Left renal cortex interstitium (tissue), 4 donors: Measurements from ENCODE around the gene GSDME. TPM values are rescaled to one million over a fixed set of nuclear protein-coding genes. Genes with fewer than 3 reads are reported as not detected.
"Not testable (repeated sequence)": the region's sequence is repeated elsewhere in the genome, so short reads cannot be mapped to it uniquely, and the experiment has no call there.

Source experiments
- DNase-seq, 4 donors: peaks; one replicate each; pipeline ENCODE4 v3.0.0-alpha.2; 2013; ENCODE audit warnings: low read depth in 4 of 4, low spot score in 2 of 4, missing footprints in 1 of 4
- polyA plus RNA-seq, 4 donors: library from polyadenylated mRNA; unstranded; fragments of 120-200 nt; gene quantifications; one replicate each; pipeline ENCODE4 v1.2.1, GENCODE V29; 2013; ENCODE audit not compliant: insufficient read length in 4 of 4

The GSDME gene
- polyA plus RNA-seq: 10 to 100 TPM; 13.0 to 17.7 (median 15.0) TPM

DNA sequence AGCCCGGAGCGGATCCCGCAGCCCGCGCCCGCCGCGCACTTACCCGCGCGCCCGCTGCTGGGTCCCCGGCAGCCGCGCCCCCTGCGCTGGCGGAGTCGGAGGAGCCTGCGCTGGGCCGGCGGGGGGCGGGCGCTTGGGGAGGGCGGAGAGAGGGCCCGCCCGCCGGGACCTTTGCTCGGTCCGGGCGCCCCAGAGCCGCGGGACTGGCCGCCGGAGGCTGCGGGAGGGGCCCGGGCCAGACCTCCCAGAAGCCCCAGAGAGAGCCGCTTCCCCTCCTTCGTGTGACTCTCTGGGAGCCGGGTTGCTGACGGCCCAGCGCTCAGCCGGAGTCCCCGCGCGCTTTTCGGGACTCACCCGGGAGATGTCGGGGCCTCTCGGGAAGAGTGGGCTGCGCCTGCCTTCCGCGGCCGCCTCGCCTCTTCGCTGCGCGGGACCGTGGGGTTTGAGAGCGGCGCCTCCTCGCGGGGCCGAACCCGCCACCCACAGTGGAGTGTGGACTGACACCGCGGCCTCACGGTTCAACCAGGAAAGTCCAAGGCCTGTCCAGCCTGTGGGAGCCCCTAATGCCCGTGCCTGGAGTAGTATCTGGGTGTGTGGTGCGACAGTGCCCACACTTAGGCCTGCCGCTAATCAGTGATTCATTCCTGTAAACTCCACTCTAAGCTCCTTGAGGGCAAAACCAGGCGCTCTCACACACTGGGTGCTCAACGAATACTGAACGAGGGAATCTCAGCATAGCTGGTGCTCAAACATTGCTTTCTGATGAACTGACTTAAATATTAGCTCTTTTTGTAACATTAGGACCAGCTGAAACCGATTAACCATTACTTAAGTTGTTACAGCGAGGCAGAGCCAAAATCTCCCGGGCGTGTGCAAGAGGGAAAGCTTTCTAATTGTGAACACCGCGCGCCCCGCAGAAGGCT is at the start of gene GSDME:
GSDME (minus strand) TSS at position 112 of the 923 bp plus-strand sequence. CDS start 7,690 bp downstream, outside the sequence.
- DNase-seq: peak; percentile 15 to 48 (median 23)

DNA sequence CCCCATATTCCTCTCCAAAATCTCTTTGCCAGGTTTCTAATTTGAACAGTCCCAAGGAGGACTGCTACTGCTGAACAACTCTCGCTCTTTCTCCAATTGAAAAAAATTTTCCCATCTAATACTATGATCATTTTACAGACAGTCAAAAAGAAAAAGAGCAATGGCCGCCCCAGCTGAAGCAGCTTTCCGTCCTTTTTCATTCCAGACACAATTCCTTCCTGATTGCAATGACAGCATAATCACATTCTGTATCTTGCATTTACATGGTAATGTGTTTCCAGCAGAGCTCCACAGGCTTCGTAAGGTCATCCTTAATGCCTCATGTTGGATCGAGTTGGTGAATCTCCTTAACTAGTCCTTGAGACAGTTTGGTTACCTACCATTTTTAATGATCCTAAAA is 45.0 kb upstream of the GSDME start:
- no peak for DNase-seq

DNA sequence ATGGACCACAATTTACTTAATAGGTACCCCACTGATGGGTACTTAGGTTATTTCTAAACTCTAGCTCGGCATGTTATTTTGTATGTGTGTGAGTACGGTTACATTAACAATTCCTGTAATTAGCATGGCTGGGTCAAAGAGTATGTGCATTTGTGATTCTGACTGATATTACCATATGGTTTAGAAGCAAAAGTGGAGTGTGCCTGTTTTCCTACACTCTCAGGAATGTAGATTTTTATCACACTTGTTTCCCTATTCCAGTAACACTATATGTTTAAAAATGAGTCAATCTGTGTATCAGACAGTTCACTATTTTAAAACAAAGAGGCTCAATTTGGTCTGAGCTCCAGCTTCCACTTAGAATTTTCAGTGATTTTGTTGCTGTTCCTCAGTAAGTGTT is 44.6 kb upstream of the GSDME start:
- DNase-seq: no peak

DNA sequence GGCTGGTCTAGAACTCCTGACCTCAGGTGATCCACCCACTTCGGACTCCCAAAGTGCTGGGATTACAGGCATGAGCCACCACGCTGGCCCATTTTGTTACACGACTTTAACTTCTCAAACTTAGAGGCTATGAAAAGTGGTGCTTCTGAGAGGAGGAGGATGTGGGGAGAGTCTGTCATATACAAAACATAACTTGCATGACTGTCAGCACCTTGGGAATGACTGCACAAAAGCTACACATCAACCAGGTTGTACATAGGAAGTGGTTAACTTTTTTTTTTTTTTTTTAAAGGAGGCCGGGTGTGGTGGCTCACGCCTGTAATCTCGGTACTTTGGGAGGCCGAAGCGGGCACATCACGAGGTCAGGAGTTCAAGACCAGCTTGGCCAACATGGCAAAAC is 43.4 kb upstream of the GSDME start:
- DNase-seq: no peak

DNA sequence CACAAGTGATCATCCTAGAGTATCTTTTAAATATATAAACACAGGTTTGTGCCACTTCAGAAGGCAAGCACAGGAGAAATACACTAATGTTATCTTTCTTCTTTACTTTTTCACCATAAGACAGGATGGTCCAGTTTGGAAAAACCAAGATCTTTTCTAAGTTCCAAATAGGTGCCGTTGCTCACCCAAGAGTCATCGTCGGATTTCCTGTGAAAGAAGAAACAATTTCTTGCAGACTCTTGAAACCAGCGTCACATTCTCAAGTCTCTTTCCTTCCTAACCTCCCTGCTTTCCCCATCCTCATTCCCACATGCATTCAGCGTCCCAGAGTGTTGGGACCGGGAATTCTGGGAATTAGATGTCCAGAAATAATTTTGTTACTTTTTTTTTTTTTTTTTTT is 42.8 kb upstream of the GSDME start:
- DNase-seq: no peak

DNA sequence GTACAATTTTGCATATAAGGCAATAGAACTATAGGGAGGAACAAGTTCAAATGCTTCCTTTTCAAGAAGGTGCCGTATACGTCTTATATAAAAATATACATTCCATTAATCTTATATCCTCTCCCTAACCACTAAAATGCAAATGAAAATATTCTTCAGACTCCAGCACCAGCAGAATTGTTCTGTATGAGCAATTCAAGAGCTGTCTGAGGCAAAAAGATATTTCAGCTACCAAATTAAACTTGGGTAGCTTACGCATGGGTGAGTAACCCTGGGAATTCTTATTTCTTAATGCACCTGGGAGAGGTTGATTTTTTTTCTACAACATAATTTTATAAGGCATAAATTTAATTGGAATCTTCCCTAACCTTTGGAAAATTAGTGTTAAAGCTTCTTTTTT is 42.2 kb upstream of the GSDME start:
- no peak for DNase-seq

DNA sequence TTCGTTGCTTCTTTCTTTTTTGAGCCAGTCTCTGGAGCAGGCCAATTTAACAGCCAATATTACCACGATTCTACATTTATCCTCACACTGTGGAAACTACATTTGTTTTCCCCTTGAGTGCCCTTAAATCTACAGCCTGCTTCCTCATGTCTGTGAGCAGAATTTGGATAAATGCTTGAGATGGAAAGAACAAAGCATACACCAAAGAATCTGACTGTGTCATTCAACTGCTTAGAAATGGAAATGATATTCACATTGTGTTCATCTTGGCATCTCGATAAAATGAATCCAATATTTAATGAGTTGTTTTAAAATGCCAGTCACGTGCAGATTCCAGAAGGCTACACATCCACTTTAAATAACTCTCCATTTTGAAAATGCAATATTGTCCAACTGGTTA is 41.0 kb upstream of the GSDME start:
- DNase-seq: no peak

DNA sequence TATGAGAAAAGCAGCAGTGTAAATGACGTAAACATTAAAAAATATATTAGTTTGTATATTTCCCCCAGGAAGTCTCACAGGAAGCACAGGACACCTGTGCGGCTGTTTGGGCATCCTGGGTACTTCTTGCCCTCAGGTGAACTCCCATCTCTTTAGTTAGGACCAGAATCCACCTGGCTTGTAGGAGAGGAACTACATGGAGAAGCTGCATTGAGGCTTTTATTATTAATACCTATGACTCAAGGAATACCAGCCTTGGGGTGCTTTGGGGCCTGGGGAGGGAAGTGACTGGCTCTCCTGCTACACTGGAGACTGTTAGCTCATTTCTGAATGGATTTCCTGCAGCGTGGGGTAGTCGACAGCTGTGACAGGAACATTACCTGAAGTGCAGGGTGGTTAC is 40.0 kb upstream of the GSDME start:
- DNase-seq: no peak

DNA sequence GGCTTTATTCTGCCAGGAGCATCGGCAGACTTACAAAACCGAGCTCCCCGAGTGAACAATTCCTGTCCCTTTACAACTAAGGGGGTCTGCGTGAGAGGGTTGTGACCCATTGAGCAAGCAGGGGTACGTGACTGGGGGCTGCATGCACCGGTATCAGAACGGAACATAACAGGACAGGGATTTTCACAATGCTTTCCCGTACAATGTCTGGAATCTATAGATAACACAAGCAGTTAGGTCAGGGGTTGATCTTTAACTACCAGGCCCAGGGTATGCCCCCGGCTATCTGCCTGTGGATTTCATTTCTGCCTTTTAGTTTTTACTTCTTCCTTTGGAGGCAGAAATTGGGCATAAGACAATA is 38.1 kb upstream of the GSDME start:
- no peak for DNase-seq

DNA sequence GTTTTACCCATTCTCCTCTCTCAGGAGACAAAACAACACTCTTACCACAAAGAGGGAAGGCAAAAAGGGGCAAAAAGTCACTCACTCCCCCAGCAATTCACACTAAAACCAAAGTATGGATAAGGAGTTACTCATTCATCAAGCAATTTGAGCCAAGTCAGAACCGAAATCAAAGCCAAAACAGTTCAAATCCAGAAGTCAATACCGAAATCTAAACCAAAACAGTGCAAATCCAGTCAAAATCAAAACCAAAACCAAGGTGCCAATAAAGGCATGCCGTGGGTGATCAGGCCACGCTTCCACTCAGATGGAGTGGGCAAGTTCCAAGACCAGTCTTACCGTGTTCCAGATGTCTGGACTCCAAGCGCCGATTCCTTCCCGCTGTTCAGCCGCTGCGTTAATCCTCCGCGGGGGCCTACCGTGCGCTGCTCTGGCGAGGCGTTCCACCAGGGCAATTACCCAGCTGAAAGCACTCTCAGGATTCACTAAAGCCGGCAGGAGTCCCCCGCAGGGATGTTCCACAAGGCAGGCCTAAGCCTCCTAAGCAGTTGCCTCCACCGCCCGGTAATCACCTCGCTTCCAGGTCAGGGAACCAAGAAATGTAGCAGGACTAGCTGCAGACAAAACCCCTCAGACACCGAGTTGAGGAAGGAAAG is 37.6 kb upstream of the GSDME start:
- DNase-seq: not testable (repeated sequence)

DNA sequence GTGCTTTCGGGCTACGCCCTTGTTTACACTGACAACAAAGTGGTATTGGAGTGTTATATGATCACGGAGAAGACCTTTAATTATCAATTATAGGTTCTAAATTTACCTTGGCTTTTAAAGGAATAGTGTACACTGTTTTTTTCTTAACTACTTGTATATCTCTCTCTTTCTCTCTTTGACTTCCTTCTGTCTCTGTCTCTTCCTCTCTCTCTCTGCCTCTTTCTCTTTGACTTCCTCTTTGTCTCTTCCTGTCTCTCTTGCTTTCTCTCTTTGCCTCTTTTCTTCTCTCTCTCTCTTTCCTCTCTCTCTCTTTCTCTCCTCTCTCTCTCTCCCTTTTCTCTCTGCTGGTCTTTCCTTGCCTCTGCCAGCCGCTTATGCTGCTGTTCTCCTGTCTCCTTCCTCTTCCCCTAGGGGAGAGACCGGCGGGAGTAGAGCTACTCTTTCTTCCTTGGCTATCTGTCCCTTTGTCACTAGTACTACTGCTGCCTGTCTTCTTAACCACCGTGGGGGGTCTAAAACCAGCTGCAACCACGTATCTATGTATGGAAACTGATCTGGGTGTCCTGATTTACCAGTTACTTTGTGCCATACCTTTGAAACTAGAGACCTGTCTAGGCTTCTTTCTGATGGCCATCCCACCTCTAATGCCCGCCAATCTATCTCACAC is 36.9 kb upstream of the GSDME start:
- DNase-seq: no peak

DNA sequence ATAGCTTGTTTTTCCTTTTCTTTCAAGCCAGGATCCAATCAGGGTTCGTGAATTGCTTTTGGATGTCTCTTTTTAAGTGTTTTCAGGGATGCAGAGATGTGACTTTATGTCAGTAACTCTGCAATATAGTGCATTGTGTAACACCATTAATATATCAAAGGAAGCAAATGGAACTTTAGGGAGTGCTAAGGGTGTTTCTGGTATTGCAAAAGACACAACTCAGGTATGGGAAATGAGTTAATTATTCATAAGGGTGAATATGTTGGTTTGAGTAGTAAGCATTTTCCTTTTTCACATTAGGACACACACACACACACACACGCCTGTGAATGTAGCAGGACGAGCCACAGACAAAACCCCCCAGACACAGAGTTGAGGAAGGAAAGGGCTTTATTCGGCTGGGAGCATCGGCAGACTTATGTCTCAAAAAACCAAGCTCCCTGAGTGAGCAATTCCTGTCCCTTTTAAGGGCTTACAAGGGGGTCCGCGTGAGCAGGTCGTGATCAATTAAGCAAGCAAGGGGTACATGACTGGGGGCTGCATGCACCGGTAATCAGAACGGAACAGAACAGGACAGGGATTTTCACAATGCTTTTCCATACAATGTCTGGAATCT is 31.8 kb upstream of the GSDME start:
- DNase-seq: no peak

DNA sequence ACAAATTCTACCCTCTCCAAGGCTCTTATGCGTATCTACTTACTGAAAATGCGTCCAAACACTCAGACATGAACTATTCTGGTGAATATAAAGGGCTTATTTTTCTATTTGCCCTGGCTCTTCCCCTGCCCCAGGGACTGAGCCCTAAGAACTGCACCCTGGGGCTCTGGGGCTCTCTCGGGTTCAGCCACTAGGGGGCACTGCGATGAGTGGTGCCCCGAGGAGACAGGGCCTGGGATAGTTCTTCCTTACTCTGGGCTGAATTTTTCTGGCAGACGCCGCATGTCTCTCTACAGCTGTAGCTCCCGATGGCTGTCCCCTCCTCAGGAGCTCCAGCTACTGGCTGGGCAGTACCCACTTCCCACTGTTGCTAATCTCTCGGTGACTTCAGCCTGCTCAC is 30.8 kb upstream of the GSDME start:
- no peak for DNase-seq

DNA sequence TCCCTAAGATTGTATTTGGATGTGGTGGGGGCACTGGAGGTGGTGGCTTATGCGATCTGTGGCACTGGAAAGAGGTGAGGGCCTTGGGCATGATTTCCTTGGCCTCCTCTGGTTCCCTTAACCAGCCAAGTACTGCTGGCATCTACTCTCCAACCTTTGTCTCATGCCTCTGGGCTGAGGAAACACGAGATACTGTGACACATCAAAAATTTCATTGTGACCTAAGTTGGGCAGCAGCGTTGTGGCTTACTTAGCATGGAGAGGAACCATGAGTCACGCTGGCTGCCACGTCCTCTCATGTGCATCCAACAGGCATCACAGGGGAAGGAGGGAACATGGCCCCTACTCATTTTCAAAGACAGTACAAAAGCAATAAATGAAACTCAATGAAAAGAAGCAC is 29.7 kb upstream of the GSDME start:
- DNase-seq: no peak

DNA sequence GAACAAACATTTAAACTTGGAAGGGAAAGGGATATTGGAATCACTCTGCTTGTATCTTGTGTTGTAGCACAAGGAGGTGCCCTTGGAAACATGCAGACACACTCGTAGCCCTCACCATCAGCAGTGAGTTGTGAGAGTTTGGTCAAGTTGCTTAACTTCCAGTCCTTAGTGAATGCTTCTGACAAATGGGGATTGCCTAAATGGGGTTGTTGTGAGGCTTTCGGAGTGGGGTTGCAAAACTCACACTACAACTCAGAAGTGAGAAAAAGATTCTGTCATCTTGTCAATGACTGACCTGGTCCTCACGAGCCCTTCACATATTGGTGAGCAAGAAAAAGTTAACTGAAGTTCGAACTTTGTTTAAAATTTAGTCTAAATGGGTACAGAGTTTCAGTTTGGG is 29.0 kb upstream of the GSDME start:
- DNase-seq: no peak

DNA sequence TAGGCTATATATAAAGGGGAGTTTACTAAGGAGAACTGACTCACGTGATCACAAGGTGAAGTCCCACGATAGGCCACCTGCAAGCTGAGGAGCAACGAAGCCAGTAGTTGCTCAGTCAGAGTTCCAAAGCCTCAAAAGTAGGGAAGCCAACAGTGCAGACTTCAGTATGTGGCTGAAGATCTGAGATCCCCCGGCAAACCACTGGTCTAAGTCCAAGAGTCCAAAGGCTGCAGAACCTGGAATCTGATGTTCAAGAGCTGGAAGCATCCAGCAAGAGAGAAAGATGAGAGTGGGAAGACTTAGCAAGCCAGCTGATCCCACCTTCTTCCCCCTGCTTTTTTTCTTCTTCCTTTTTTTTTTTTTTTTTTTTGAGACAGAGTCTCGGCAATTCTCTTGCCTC is 27.0 kb upstream of the GSDME start:
- DNase-seq: no peak

DNA sequence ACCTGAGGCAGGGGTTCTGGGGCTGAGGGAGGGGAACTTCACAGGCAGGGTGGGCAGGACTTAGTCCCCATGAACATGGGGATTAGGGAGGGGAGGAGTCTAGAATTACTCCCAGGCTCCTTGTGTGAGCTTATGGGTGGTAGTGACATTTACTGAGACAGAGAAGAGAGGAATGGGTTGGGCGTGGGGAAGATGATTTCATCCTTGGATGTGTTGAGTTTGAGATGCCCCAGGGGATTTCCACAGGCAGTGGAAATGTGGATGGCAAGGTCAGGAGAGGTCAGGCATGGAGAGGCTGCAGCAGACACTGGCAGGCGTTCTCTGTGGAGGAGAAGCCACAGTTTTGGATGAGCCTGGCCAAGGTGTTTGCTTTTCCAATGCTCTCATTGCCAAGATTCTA is 26.4 kb upstream of the GSDME start:
- no peak for DNase-seq

DNA sequence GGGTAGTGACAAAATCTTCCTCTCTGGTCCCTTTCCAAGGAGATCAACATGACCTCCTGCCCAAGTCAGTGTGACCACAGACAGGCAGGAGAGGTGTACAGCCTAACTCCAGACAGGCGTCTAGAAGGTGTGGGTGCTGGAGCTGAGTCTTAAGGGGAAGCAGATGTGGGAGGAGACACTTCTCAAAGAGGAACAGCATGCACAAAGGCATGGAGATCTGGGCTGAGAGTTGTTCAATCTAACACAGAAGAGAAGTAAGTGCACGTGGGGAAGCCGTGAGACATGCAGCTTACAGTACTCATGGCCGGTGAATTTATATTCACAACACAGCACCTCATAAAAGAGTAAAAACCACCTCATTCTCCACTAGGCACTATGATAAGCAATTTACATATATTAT is 23.8 kb upstream of the GSDME start:
- no peak for DNase-seq

DNA sequence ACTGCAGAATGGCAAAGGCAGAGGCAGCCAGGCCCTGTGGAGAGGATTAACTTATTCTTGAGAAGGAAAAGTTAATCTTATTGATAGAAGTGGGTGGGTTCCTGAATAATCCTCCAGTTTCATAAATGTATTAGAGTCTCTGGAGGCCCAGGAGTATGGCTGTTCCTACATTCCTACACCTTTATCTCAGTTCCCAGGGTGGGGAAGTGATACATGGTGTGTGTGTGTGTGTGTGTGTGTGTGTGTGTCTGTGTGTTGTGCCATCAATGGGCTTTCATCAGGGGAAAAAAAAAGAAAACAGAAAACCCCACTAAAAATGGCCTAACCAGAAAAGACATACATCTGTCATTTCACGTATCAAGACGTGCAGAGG is 22.0 kb upstream of the GSDME start:
- DNase-seq: no peak

DNA sequence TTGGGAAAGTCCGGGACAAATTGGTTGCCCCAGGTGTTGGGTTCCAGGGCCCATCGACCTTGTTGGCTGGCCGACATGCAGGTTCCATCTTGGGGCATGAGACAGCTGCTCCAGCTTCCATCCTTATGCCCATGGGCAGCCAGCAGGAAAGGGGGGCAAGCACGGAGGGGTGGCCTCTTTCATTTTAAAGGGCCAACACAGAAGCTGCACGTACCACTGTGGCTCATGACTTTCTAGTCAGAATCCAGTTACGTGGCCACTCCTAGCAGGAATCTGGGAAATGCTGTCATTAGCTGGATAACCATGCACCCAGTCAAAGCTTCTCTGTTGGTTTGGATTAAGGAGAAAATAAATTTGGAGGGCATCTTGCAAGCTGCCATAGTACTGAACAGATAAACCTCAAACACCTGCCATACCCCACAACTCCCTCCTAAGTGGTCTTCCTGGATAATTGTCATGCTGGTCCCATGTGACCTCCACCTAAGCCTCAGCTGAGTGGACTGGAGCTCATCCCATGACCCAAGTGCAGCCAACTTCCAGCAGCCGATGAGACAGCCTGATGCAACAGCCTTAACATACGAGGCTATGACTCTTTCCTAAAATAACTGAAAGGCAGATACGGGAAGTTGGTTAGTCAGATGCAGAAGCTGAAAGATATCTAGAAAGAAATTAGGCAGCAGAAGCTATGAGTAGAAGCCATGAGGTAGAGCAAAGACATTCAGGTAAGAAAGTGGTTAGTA is 21.4 kb upstream of the GSDME start:
- DNase-seq: no peak

DNA sequence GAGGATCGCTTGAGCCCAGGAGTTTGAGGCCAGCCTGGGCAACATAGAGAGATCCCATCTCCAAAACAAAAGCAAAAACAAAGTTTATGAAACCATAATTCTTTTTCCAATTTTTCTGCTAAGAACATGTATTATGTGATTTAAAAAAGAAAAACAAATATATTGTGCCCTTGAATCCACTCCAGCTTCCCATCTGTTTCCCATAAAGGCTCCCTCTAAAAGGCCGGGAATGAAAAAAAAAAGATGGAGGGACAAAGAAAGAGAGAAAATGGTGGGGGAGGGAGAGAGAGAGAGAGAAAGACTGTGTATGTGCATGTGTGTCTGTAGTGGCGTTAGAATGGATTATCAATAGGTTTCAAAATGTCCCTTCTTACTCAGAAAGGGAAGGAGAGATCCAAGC is 20.5 kb upstream of the GSDME start:
- no peak for DNase-seq
